Measurements from ENCODE around the gene TATDN3.

GRCh38 chr1:212780759-212781158, 10.9 kb upstream of the TATDN3 start:
- TF ChIP-seq, protein P1, sequence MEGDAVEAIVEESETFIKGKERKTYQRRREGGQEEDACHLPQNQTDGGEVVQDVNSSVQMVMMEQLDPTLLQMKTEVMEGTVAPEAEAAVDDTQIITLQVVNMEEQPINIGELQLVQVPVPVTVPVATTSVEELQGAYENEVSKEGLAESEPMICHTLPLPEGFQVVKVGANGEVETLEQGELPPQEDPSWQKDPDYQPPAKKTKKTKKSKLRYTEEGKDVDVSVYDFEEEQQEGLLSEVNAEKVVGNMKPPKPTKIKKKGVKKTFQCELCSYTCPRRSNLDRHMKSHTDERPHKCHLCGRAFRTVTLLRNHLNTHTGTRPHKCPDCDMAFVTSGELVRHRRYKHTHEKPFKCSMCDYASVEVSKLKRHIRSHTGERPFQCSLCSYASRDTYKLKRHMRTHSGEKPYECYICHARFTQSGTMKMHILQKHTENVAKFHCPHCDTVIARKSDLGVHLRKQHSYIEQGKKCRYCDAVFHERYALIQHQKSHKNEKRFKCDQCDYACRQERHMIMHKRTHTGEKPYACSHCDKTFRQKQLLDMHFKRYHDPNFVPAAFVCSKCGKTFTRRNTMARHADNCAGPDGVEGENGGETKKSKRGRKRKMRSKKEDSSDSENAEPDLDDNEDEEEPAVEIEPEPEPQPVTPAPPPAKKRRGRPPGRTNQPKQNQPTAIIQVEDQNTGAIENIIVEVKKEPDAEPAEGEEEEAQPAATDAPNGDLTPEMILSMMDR (IDR thresholded peaks at IDR 0.05): no peak
- no peak for TF ChIP-seq POLR2A (IDR thresholded peaks at IDR 0.05)
